DOHH2 (cell line): Measurements from ENCODE around the gene HOXA1.

ENCODE experiments used
- H3F3A ChIP-seq: fragments of 200-600 bp; sonication (generic), shearing (Covaris generic); 2 replicates; pipeline ENCODE4 v1.6.0; 2016; ENCODE audit warnings: antibody characterized with exemption, mild to moderate bottlenecking; ENCODE audit not compliant: control insufficient read depth, insufficient read depth
- H3K27ac ChIP-seq: fragments of 200-600 bp; sonication (generic); 2 replicates; pipeline ENCODE4 v1.5.1; 2014; ENCODE audit warnings: low read depth, mild to moderate bottlenecking, low read length, moderate library complexity
- H3K27me3 ChIP-seq: fragments of 200-600 bp; sonication (generic); 2 replicates; pipeline ENCODE4 v1.6.1; 2014; ENCODE audit warnings: mild to moderate bottlenecking, low read length, mixed read lengths; ENCODE audit not compliant: control insufficient read depth
- H3K36me3 ChIP-seq: fragments of 200-600 bp; sonication (generic); 2 replicates; pipeline ENCODE4 v1.6.1; 2014; ENCODE audit warnings: mild to moderate bottlenecking, low read length, moderate library complexity, mixed read lengths; ENCODE audit not compliant: control insufficient read depth
- H3K4me1 ChIP-seq: fragments of 200-600 bp; sonication (generic); 2 replicates; pipeline ENCODE4 v1.6.1; 2014; ENCODE audit warnings: mild to moderate bottlenecking, low read length, mixed read lengths; ENCODE audit not compliant: control insufficient read depth
- H3K4me2 ChIP-seq: fragments of 200-600 bp; sonication (generic); 2 replicates; pipeline ENCODE4 v1.6.0; 2014; ENCODE audit warnings: mild to moderate bottlenecking, low read length, moderate library complexity
- H3K4me3 ChIP-seq: fragments of 200-600 bp; sonication (generic); 2 replicates; pipeline ENCODE4 v1.5.1; 2014; ENCODE audit warnings: mild to moderate bottlenecking, low read length, mixed read lengths
- H3K79me2 ChIP-seq: fragments of 200-600 bp; sonication (generic); 2 replicates; pipeline ENCODE4 v1.6.1; 2014; ENCODE audit warnings: mild to moderate bottlenecking, low read length, mixed read lengths; ENCODE audit not compliant: control insufficient read depth
- H3K9me2 ChIP-seq: fragments of 200-600 bp; sonication (generic); replicated peaks from 2 replicates; pipeline ENCODE4 v1.6.1; 2014; ENCODE audit warnings: mild to moderate bottlenecking, low read length, mixed read lengths; ENCODE audit not compliant: control insufficient read depth
- H3K9me3 ChIP-seq: fragments of 200-600 bp; sonication (generic); 2 replicates; pipeline ENCODE4 v1.6.1; 2014; ENCODE audit warnings: antibody characterized with exemption, low read length, mixed read lengths; ENCODE audit not compliant: control insufficient read depth, insufficient read depth
- H4K20me1 ChIP-seq: fragments of 200-600 bp; sonication (generic); 2 replicates; pipeline ENCODE4 v1.6.0; 2014; ENCODE audit warnings: low read depth, mild to moderate bottlenecking, antibody characterized with exemption, low read length, moderate library complexity; ENCODE audit not compliant: control insufficient read depth, insufficient read depth
- EZH2phosphoT487 ChIP-seq: fragments of 200-600 bp; sonication (generic); IDR thresholded peaks from 2 replicates; pipeline ENCODE4 v1.6.1; 2017; ENCODE audit warnings: borderline replicate concordance, mild to moderate bottlenecking, antibody characterized with exemption, low read length, moderate library complexity, mixed read lengths
- TF ChIP-seq, protein P1 (sequence below): fragments of 200-600 bp; sonication (generic); IDR thresholded peaks from one replicate; pipeline ENCODE4 v1.5.1; 2014; ENCODE audit warnings: antibody characterized with exemption, mild to moderate bottlenecking, low read depth, low read length; ENCODE audit not compliant: poor library complexity, severe bottlenecking

The HOXA1 gene

DNA sequence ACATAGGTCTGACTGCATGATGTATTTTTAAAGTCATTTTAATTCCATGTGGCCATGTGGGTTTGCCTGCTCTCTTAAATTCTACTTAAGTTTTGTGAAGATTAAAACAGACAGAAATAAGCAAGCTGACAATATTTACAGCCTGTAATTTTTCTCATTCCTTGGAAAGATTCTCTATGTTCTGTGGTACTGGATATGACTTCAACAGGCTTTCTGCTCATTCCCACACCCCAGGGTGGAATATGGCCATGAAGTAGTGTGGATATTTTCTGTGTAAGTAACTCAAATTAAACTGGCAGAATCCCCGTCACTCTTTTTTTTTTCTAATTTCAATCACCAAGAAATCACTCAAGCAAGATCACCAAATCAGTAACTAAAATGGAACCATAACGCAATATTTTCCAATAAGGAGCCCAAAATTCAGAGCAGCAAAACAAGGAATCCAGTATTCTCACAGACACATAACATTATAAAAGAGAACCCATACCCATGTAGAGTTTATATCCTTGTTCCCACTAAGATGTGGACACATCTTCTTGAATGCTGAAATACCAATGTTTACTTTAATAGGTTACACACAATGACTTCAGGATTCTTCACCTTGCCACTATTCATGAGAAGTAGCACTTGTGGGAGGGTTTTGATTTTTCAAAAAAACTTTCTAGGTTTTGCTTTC lies 42.0 kb upstream of the HOXA1 start:
- no peaks in the 10 kb centered on the region for H3K4me1 ChIP-seq
- H3K27ac ChIP-seq = no peak overlapping the region
- no peaks in the 10 kb centered on the region for H3F3A ChIP-seq
- no peak overlapping the region for H3K4me2 ChIP-seq
- H3K9me2 ChIP-seq = no peaks in the 10 kb centered on the region
- H3K36me3 ChIP-seq = no peaks in the 10 kb centered on the region
- peaks cover 59% of the 10 kb centered on the region for H3K27me3 ChIP-seq
- H3K9me3 ChIP-seq = no peaks in the 10 kb centered on the region
- no peaks in the 10 kb centered on the region for H3K79me2 ChIP-seq
- H4K20me1 ChIP-seq = no peaks in the 10 kb centered on the region
- no peak for TF ChIP-seq EZH2phosphoT487
- TF ChIP-seq, protein P1, sequence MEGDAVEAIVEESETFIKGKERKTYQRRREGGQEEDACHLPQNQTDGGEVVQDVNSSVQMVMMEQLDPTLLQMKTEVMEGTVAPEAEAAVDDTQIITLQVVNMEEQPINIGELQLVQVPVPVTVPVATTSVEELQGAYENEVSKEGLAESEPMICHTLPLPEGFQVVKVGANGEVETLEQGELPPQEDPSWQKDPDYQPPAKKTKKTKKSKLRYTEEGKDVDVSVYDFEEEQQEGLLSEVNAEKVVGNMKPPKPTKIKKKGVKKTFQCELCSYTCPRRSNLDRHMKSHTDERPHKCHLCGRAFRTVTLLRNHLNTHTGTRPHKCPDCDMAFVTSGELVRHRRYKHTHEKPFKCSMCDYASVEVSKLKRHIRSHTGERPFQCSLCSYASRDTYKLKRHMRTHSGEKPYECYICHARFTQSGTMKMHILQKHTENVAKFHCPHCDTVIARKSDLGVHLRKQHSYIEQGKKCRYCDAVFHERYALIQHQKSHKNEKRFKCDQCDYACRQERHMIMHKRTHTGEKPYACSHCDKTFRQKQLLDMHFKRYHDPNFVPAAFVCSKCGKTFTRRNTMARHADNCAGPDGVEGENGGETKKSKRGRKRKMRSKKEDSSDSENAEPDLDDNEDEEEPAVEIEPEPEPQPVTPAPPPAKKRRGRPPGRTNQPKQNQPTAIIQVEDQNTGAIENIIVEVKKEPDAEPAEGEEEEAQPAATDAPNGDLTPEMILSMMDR = no peak
- H3K4me3 ChIP-seq = no peak overlapping the region

DNA sequence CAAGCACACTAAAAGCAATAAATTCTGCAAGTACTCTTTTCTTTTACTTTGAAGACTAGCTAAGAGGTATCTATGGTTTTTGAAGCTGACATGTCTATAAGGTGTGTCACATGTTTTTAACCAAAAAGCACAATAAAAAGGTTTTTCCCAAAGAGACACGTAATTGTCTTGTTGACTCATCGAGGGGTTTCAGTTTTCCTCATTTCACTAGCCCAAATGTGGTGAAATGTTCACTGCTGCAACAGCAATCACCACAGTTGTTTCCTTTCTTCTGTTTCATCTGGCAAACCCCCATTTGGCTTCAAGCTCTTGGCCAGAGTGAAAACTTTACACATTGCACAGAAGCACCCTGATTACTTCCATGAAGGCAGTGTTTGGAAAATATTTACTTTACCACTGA lies 38.6 kb upstream of the HOXA1 start:
- H3K27ac ChIP-seq = no peak overlapping the region
- H4K20me1 ChIP-seq = no peaks in the 10 kb centered on the region
- no peaks in the 10 kb centered on the region for H3K79me2 ChIP-seq
- TF ChIP-seq, protein P1 = no peak
- TF ChIP-seq EZH2phosphoT487 = no peak
- no peaks in the 10 kb centered on the region for H3K9me3 ChIP-seq
- no peaks in the 10 kb centered on the region for H3K36me3 ChIP-seq
- no peak overlapping the region for H3K4me3 ChIP-seq
- H3F3A ChIP-seq = no peaks in the 10 kb centered on the region
- peaks cover 56% of the 10 kb centered on the region for H3K27me3 ChIP-seq
- H3K9me2 ChIP-seq = no peaks in the 10 kb centered on the region
- no peaks in the 10 kb centered on the region for H3K4me1 ChIP-seq
- no peak overlapping the region for H3K4me2 ChIP-seq

DNA sequence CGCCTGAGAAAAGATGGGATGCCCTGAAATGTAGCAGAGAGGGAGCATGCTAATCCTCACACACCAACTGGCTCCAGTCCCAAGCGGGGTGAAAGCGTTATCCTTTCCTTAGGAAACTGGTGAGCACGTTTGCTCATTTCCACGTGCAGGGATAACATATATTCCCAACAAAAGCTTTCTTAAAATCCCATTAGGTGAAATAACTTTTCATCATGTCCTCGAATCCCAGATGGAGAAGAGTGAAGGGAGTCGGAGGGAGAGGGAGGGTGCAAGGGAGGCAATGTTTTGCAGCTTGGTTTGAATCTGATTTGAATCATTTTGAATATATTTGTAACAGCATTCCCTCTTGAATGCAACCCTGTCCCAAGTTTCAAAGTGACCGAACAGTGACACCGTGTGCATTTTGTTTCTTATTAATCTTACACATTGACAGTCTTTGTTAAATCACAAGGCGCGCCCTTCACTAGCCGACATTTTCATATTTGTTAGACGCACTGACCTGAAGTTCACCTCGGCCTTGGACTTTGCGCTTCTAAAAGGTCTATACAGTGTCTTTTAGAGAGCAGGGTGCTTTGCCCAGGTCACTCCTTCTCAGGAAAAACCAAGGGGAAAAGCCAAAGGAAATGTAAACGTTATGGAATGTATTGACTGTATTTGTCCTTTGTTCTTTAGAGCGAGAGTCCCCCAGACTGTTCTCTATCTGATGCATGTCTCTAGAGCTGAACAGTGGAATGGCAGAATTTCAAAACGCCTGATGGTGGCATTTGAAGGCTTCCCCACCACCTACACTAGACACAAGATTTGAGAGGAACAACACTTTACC lies 37.8 kb upstream of the HOXA1 start:
- Histone ChIP-seq H3K9me2 (no peaks in the 10 kb centered on the region), H3F3A (no peaks in the 10 kb centered on the region), H3K79me2 (no peaks in the 10 kb centered on the region), H3K4me1 (no peaks in the 10 kb centered on the region), H3K36me3 (no peaks in the 10 kb centered on the region), H3K9me3 (no peaks in the 10 kb centered on the region), H3K27me3 (peaks cover 56% of the 10 kb centered on the region), H3K27ac (no peak overlapping the region), H3K4me3 (no peak overlapping the region), H3K4me2 (no peak overlapping the region), H4K20me1 (no peaks in the 10 kb centered on the region)
- TF ChIP-seq, protein P1 = no peak
- no peak for TF ChIP-seq EZH2phosphoT487
